SK-N-MC (cell line): ENCODE measurements around the gene DEAF1.

Experiments
- EZH2 ChIP-seq: fragments of 200-600 bp; sonication (generic); IDR thresholded peaks from one replicate; pipeline ENCODE4 v1.6.1; 2017; ENCODE audit warnings: antibody characterized with exemption
- POLR2AphosphoS5 ChIP-seq: IDR thresholded peaks from 2 replicates; pipeline ENCODE4 v1.6.1; 2012; ENCODE audit warnings: mild to moderate bottlenecking, low read depth, low read length, borderline replicate concordance

- TF ChIP-seq EZH2 = no peak
- TF ChIP-seq POLR2AphosphoS5 = no peak
Observed at GRCh38 chr11:627308-627576, 67.8 kb downstream of the DEAF1 start.
